Subcutaneous adipose tissue (tissue), 4 donors: ENCODE results near the gene RAP1GAP2. TPM values are rescaled to one million over a fixed set of nuclear protein-coding genes. Genes with fewer than 3 reads are reported as not detected.

Source experiments
- CTCF ChIP-seq: fragments of 450-650 bp; IDR thresholded peaks from one replicate; pipeline ENCODE4 v1.5.1; 2016; ENCODE audit warnings: low read depth, mild to moderate bottlenecking, control low read depth, antibody characterized with exemption, moderate library complexity
- total RNA-seq, 4 donors: library from RNA; depleted of rRNA; stranded (reverse); fragments of >200 nt; gene quantifications; one replicate each; pipeline ENCODE4 v1.1.0, GENCODE V29; 2016

Gene RAP1GAP2
- total RNA-seq, 4 donors from 2014 or later, result 1.9 to 6.1 (median 3.4) TPM

- no peak for TF ChIP-seq CTCF
Measured at GRCh38 chr17:2995886-2996809, 199.9 kb downstream of the RAP1GAP2 start.

GRCh38 chr17:2996810-2997670 lies 200.8 kb downstream of the RAP1GAP2 start:
- no peak for TF ChIP-seq CTCF

GRCh38 chr17:3002538-3003295 lies 206.5 kb downstream of the RAP1GAP2 start:
- no peak for TF ChIP-seq CTCF

- TF ChIP-seq CTCF, result no peak
Measured at GRCh38 chr17:3003296-3004149, 207.3 kb downstream of the RAP1GAP2 start.

- TF ChIP-seq CTCF, result no peak
Measured at GRCh38 chr17:3004150-3004801, 208.0 kb downstream of the RAP1GAP2 start.

- TF ChIP-seq CTCF, result no peak
Measured at GRCh38 chr17:3004925-3005324, 208.7 kb downstream of the RAP1GAP2 start.
